IMR-90 (cell line): ENCODE data around the gene CDC5L. TPM values are rescaled to one million over a fixed set of nuclear protein-coding genes. Genes with fewer than 3 reads are reported as not detected.
"Not testable (repeated sequence)": the region's sequence is repeated elsewhere in the genome, so short reads cannot be mapped to it uniquely, and the experiment has no call there.

ENCODE experiments used
- ATAC-seq: fragments of 200-7000 bp; cut with Tn5 transposase; 2 replicates; pipeline ENCODE4 v1.9.1; 2020; ENCODE audit warnings: low read depth, mild to moderate bottlenecking, moderate library complexity
- BruUV-seq: library from RNA; stranded (reverse); fragments of 400-500 nt; replicated peaks from 2 replicates; lab custom pipeline; 2021; lab: Mats Ljungman, UMichigan
- CTCF ChIA-PET: fragments of 300-600 bp; formaldehyde crosslinking; extraction: SDS; loops from one replicate; lab custom pipeline; 2021; ENCODE audit warnings: antibody characterized with exemption; lab: Yijun Ruan, JAX
- POLR2A ChIA-PET: fragments of 300-600 bp; sonication (Branson Sonifier 250); formaldehyde crosslinking; loops from one replicate; lab custom pipeline; 2022; ENCODE audit warnings: antibody characterized with exemption; ENCODE audit not compliant: unreplicated experiment; lab: Charles Lee
- DNase-seq: peaks from one replicate; pipeline ENCODE4 v3.0.0; 2013
- H2AFZ ChIP-seq: replicated peaks from 2 replicates; pipeline ENCODE3; 2013; ENCODE audit warnings: low read length, mild to moderate bottlenecking; ENCODE audit not compliant: poor library complexity
- H2AK5ac ChIP-seq: 2 replicates; pipeline ENCODE4 v1.6.1; 2013; ENCODE audit warnings: low read depth, low read length, inconsistent platforms
- H2AK9ac ChIP-seq: replicated peaks from 2 replicates; pipeline ENCODE3; 2013; ENCODE audit warnings: mild to moderate bottlenecking, low read depth, low read length, moderate library complexity; ENCODE audit not compliant: poor library complexity
- H2BK120ac ChIP-seq: 2 replicates; pipeline ENCODE4 v1.6.1; 2013; ENCODE audit warnings: low read depth, low read length, inconsistent platforms
- H2BK15ac ChIP-seq: 3 replicates; pipeline ENCODE4 v1.6.1; 2013; ENCODE audit warnings: low read depth, low read length, inconsistent platforms
- H2BK20ac ChIP-seq: 2 replicates; pipeline ENCODE4 v1.6.1; 2013; ENCODE audit warnings: low read depth, mild to moderate bottlenecking, inconsistent platforms, low read length, moderate library complexity
- H2BK5ac ChIP-seq: 2 replicates; pipeline ENCODE4 v1.6.1; 2013; ENCODE audit warnings: mild to moderate bottlenecking, low read depth, low read length, inconsistent platforms; ENCODE audit not compliant: poor library complexity, severe bottlenecking
- H3K14ac ChIP-seq: replicated peaks from 2 replicates; pipeline ENCODE4 v1.6.1; 2013; ENCODE audit warnings: low read depth, low read length, inconsistent platforms
- H3K18ac ChIP-seq: 2 replicates; pipeline ENCODE4 v1.6.1; 2013; ENCODE audit warnings: low read depth, low read length, control low read depth
- H3K23ac ChIP-seq: 2 replicates; pipeline ENCODE4 v1.6.1; 2013; ENCODE audit warnings: low read depth, low read length, inconsistent platforms
- H3K27ac ChIP-seq: 2 replicates; pipeline ENCODE4 v1.5.1; 2013; ENCODE audit warnings: mild to moderate bottlenecking, control low read depth, low read length; ENCODE audit not compliant: insufficient read depth
- H3K27me3 ChIP-seq: 2 replicates; pipeline ENCODE4 v1.6.1; 2013; ENCODE audit warnings: low read length; ENCODE audit not compliant: control insufficient read depth, insufficient read depth
- H3K36me3 ChIP-seq: 2 replicates; pipeline ENCODE4 v1.6.1; 2013; ENCODE audit warnings: low read length, mixed read lengths; ENCODE audit not compliant: control insufficient read depth, insufficient read depth
- H3K4ac ChIP-seq: 2 replicates; pipeline ENCODE4 v1.6.1; 2013; ENCODE audit warnings: low read depth, low read length, inconsistent platforms
- H3K4me1 ChIP-seq: 2 replicates; pipeline ENCODE4 v1.6.1; 2013; ENCODE audit warnings: low read length, mixed read lengths; ENCODE audit not compliant: control insufficient read depth, insufficient read depth
- H3K4me2 ChIP-seq: 2 replicates; pipeline ENCODE4 v1.6.1; 2013; ENCODE audit warnings: low read depth, mild to moderate bottlenecking, control low read depth, low read length, moderate library complexity
- H3K4me3 ChIP-seq: 2 replicates; pipeline ENCODE4 v1.5.1; 2013; ENCODE audit warnings: low read depth, mild to moderate bottlenecking, control low read depth, low read length, moderate library complexity; ENCODE audit not compliant: insufficient read depth
- H3K56ac ChIP-seq: 2 replicates; pipeline ENCODE4 v1.6.1; 2013; ENCODE audit warnings: low read length, inconsistent platforms; ENCODE audit not compliant: insufficient read depth; ENCODE audit errors: extremely low read depth
- H3K79me1 ChIP-seq, 2 experiments: 2 replicates each; pipeline ENCODE4 v1.6.1; 2013; ENCODE audit warnings: low read length in 2 of 2, inconsistent platforms in 1 of 2, low read depth in 1 of 2
- H3K9ac ChIP-seq: 2 replicates; pipeline ENCODE4 v1.6.1; 2013; ENCODE audit warnings: low read depth, low read length, control low read depth
- H3K9me1 ChIP-seq: 2 replicates; pipeline ENCODE4 v1.6.1; 2013; ENCODE audit warnings: low read length, inconsistent platforms; ENCODE audit not compliant: insufficient read depth
- H3K9me3 ChIP-seq: 2 replicates; pipeline ENCODE4 v1.6.1; 2013; ENCODE audit warnings: low read length; ENCODE audit not compliant: control insufficient read depth, insufficient read depth
- H4K20me1 ChIP-seq: 2 replicates; pipeline ENCODE4 v1.6.1; 2013; ENCODE audit warnings: low read length, inconsistent platforms; ENCODE audit not compliant: insufficient read depth
- H4K5ac ChIP-seq: 2 replicates; pipeline ENCODE4 v1.6.1; 2013; ENCODE audit warnings: mild to moderate bottlenecking, low read depth, low read length, control low read depth
- H4K8ac ChIP-seq, 2 experiments: 2 replicates each; pipeline ENCODE4 v1.6.1; 2013; ENCODE audit warnings: low read depth in 2 of 2, low read length in 2 of 2, control low read depth in 1 of 2, inconsistent platforms in 1 of 2
- H4K91ac ChIP-seq: 2 replicates; pipeline ENCODE4 v1.6.1; 2013; ENCODE audit warnings: low read depth, low read length, inconsistent platforms; ENCODE audit not compliant: insufficient read depth
- BHLHE40 ChIP-seq: fragments of 150-350 bp; IDR thresholded peaks from 2 replicates; pipeline ENCODE4 v1.6.1; 2016; ENCODE audit warnings: mild to moderate bottlenecking, low read depth, low read length
- CEBPB ChIP-seq: IDR thresholded peaks from 2 replicates; pipeline ENCODE4 v1.6.1; 2012; ENCODE audit warnings: low read depth, low read length, improper control_type of control experiment
- FOS ChIP-seq: fragments of 150-350 bp; IDR thresholded peaks from 2 replicates; pipeline ENCODE4 v1.6.1; 2016; ENCODE audit warnings: low read depth, low read length
- MAFK ChIP-seq: IDR thresholded peaks from 2 replicates; pipeline ENCODE4 v1.6.1; 2012; ENCODE audit warnings: low read depth, low read length, improper control_type of control experiment
- MXI1 ChIP-seq: IDR thresholded peaks from 2 replicates; pipeline ENCODE4 v1.6.1; 2012; ENCODE audit warnings: low read depth, mild to moderate bottlenecking, low read length, moderate library complexity, borderline replicate concordance
- WGBS, 2 experiments: methylation state at CpG; one replicate each; pipeline versions ENCODE4 v1.1.5 to v1.1.7; 2013; ENCODE audit warnings: missing lambda C conversion rate in 2 of 2; ENCODE audit not compliant: insufficient read length in 1 of 2; ENCODE audit errors: extremely low coverage in 2 of 2; 5-methylcytosine and 5-hydroxymethylcytosine counted together
- dilution Hi-C: fragments of 300-500 bp; cut with HindIII; formaldehyde crosslinking; loops from one replicate; pipeline ENCODE4 v1.14.3; 2018; ENCODE audit warnings: low sequenced_read_pairs; ENCODE audit not compliant: unreplicated experiment
- in situ Hi-C: fragments of 300-500 bp; cut with MboI; formaldehyde crosslinking; loops from 3 replicates; pipeline ENCODE4 v1.14.3; 2019; ENCODE audit warnings: low sequenced_read_pairs, inconsistent platforms, mixed read lengths
- intact Hi-C: fragments of 100-400 bp; cut with micrococcal nuclease; formaldehyde crosslinking; loops from 2 replicates; pipeline ENCODE4 v1.10.0; 2022
- polyA plus RNA-seq, 3 experiments: library from polyadenylated mRNA; depleted of rRNA; stranded (reverse); fragments of >200 nt; gene quantifications; 2 replicates each; pipeline ENCODE4 v1.2.3, GENCODE V29; 2012; ENCODE audit warnings: low replicate concordance in 1 of 3
- total RNA-seq: library from RNA; depleted of rRNA; stranded (reverse); fragments of >200 nt; gene quantifications from 2 replicates; pipeline ENCODE4 v1.2.3, GENCODE V29; 2012
- TF ChIP-seq, protein P1 (sequence below): fragments of 150-350 bp; IDR thresholded peaks from 2 replicates; pipeline ENCODE4 v1.6.1; 2017; ENCODE audit warnings: mild to moderate bottlenecking, antibody characterized with exemption, low read length, low read depth

CDC5L gene
- total and polyA plus RNA-seq, 2 of the 4 experiments (the other 2 are of a cell fraction) = 9.9 to 17.7 TPM

DNA sequence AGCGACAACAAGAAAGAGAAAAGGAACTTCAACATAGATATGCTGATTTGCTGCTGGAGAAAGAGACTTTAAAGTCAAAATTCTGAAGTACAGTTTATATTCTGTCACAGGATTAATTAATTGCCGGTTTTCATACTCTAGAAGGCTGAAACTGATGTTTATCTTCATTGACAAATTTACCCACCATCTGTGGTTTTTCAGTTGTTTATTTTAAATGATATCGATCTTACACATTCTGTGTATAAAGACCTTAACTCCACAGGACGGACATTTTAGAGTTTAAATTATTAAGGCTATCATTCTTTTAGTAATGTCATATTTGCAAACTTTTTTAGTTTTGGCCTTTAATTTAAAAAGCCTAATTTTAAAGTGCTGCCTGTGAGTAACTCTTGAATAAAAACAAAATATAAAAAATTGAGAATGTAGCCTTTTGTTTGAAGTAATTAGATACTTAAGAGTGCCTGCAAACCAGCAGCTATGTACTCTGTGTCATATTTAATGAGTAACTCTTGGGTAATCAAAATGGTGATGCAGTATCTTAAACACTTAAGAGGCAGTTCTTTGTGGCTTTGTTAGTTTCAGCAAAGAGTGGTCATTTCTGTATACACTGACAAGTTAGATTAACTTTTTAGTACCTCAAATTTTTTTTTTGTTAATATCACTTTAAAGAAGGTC lies 59.3 kb downstream of the CDC5L start:
- Histone ChIP-seq H3K4me1 (peaks cover 4% of the 10 kb centered on the region), H3K18ac (no peak overlapping the region), H3K9me1 (no peaks in the 10 kb centered on the region), H3K9me3 (peaks cover 3% of the 10 kb centered on the region; the same call in 1 of the 2 replicates), H3K79me1 (peaks cover 17 to 22% of the 10 kb centered on the region in 2 experiments), H4K20me1 (0 out of 2 replicates have a peak, but pooled peaks cover 3% of the 10 kb centered on the region), H3K4me3 (no peak overlapping the region), H3K23ac (no peak overlapping the region), H2AK5ac (no peak overlapping the region), H2BK120ac (no peak overlapping the region), H3K9ac (no peak overlapping the region), H3K27ac (no peak overlapping the region), H3K4ac (no peak overlapping the region), H2AFZ (no peak overlapping the region), H3K27me3 (no peaks in the 10 kb centered on the region), H3K4me2 (peak overlapping the region; percentile 60), H2BK15ac (no peak overlapping the region), H4K8ac (no peak overlapping the region; a peak in 1 of 4 replicates), H2BK20ac (no peak overlapping the region), H4K91ac (no peak overlapping the region), H3K56ac (no peak overlapping the region), H3K14ac (no peak overlapping the region), H3K36me3 (peaks cover 6% of the 10 kb centered on the region), H4K5ac (no peak overlapping the region), H2AK9ac (no peak overlapping the region), H2BK5ac (peak overlapping the region; percentile 62)
- intact Hi-C loops = no loop called here
- ChIA-PET CTCF (interaction anchor here (1.1 to 2.7 kb wide), 4 partner anchors 10 to 1039 kb away, joined by 3 to 7 read pairs (median 3); no protein-coding TSS in a partner anchor), POLR2A (no interaction called here)
- peak; percentile 93 for DNase-seq
- dilution Hi-C loops = no loop called here
- ATAC-seq = peak; percentile 94
- no CpG with 5 or more reads among the region's 4 CpGs for WGBS, 2 experiments
- BruUV-seq = no TSS peak
- TF ChIP-seq FOS = peak; percentile 61; the same call in 1 of the 2 replicates
- TF ChIP-seq BHLHE40 = 0 out of 2 replicates have a peak, but pooled peaks have one; percentile 35
- TF ChIP-seq, protein P1, sequence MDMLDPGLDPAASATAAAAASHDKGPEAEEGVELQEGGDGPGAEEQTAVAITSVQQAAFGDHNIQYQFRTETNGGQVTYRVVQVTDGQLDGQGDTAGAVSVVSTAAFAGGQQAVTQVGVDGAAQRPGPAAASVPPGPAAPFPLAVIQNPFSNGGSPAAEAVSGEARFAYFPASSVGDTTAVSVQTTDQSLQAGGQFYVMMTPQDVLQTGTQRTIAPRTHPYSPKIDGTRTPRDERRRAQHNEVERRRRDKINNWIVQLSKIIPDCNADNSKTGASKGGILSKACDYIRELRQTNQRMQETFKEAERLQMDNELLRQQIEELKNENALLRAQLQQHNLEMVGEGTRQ = no peak
- TF ChIP-seq CEBPB = peak; percentile 94
- no peak for TF ChIP-seq MXI1
- TF ChIP-seq MAFK = no peak
- in situ Hi-C loops = no loop called here

DNA sequence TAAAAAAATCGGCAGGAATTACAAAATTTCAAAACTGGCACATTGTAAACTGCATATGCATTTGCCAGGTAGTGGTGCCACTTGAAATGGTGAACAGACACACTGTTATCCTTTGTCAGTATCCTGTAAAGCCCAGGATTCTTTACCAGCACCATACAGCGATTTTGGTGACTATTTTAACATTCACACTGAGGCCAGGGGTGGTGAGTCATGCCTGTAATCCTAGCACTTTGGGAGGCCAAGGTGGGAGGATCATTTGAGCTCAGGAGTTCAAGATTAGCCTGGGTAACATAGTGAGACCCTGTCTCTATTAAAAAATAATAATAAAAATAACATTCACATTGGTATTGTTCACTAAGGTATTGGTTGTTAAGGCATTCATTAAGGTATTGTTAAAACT lies 61.7 kb downstream of the CDC5L start:
- Histone ChIP-seq H3K79me1 (peaks cover 7 to 19% of the 10 kb centered on the region in 2 experiments), H3K9me1 (peaks cover 11% of the 10 kb centered on the region), H3K4me1 (peaks cover 14% of the 10 kb centered on the region)
- H3K4me3 ChIP-seq, intact Hi-C loops, H2BK15ac ChIP-seq, H2BK5ac ChIP-seq, H3K56ac ChIP-seq, POLR2A ChIA-PET, H3K27me3 ChIP-seq, H3K9me3 ChIP-seq, dilution Hi-C loops, ATAC-seq, H3K14ac ChIP-seq, H4K91ac ChIP-seq, H2BK120ac ChIP-seq, H3K36me3 ChIP-seq, H2AK9ac ChIP-seq, H3K27ac ChIP-seq, in situ Hi-C loops, H3K18ac ChIP-seq, BruUV-seq, H4K20me1 ChIP-seq, H2BK20ac ChIP-seq, H4K8ac ChIP-seq, H2AFZ ChIP-seq, H3K23ac ChIP-seq, CTCF ChIA-PET, H4K5ac ChIP-seq, DNase-seq, H3K4me2 ChIP-seq, H3K9ac ChIP-seq, H3K4ac ChIP-seq, H2AK5ac ChIP-seq: not testable (repeated sequence)
- WGBS, 2 experiments = no CpG with 5 or more reads among the region's 2 CpGs
